Chondrocyte (in vitro differentiated cells): ENCODE measurements around the gene MEAK7. TPM values are rescaled to one million over a fixed set of nuclear protein-coding genes. Genes with fewer than 3 reads are reported as not detected.
A peak's percentile ranks its signal among the peaks of the same experiment; 100 is the strongest.

ENCODE experiments used
- DNase-seq: peaks from one replicate; pipeline ENCODE4 v3.0.0; 2021; ENCODE audit warnings: mixed read lengths, low spot score
- H3K27ac Mint-ChIP-seq: one replicate; pipeline ENCODE4 v1.8.0; 2021; ENCODE audit warnings: mild to moderate bottlenecking, moderate library complexity, mixed read lengths; ENCODE audit not compliant: unreplicated experiment
- H3K27me3 Mint-ChIP-seq: 2 replicates; pipeline ENCODE4 v1.8.0; 2021; ENCODE audit warnings: low read depth, mixed read lengths
- H3K36me3 Mint-ChIP-seq: 2 replicates; pipeline ENCODE4 v1.8.0; 2021; ENCODE audit warnings: low read depth, mixed read lengths
- H3K4me1 Mint-ChIP-seq: 2 replicates; pipeline ENCODE4 v1.8.0; 2021; ENCODE audit warnings: low read depth, mild to moderate bottlenecking, mixed read lengths
- H3K4me3 Mint-ChIP-seq: one replicate; pipeline ENCODE4 v1.8.0; 2021; ENCODE audit warnings: mild to moderate bottlenecking, moderate library complexity, mixed read lengths; ENCODE audit not compliant: unreplicated experiment
- H3K9me3 Mint-ChIP-seq: 2 replicates; pipeline ENCODE4 v1.8.0; 2021; ENCODE audit warnings: low read depth, mixed read lengths
- CTCF ChIP-seq: fragments of 200-600 bp; sonication (generic); IDR thresholded peaks from 2 replicates; pipeline ENCODE4 v1.5.0; 2021; ENCODE audit warnings: antibody characterized with exemption, mild to moderate bottlenecking, moderate library complexity
- total RNA-seq: library from RNA; stranded (reverse); gene quantifications from 3 replicates; pipeline ENCODE4 v1.2.1, GENCODE V29; 2021

The MEAK7 gene
- total RNA-seq, 1 donor from 2014 or later: 26.8 TPM

- Mint-ChIP-seq H3K27ac (no peak overlapping the region), H3K4me3 (no peak overlapping the region), H3K36me3 (peaks cover 13% of the 10 kb centered on the region), H3K4me1 (no peaks in the 10 kb centered on the region), H3K9me3 (no peaks in the 10 kb centered on the region), H3K27me3 (no peaks in the 10 kb centered on the region)
- peak; percentile 81 for DNase-seq
- no peak for TF ChIP-seq CTCF
These were observed 43.9 kb downstream of the MEAK7 start for GRCh38 chr16:84460406-84461028.

GRCh38 chr16:84459941-84460405 is 44.5 kb downstream of the MEAK7 start:
- Mint-ChIP-seq H3K36me3 (peaks cover 12% of the 10 kb centered on the region), H3K9me3 (no peaks in the 10 kb centered on the region), H3K4me3 (no peak overlapping the region), H3K4me1 (no peaks in the 10 kb centered on the region), H3K27ac (no peak overlapping the region), H3K27me3 (no peaks in the 10 kb centered on the region)
- TF ChIP-seq CTCF: no peak
- DNase-seq: peak; percentile 62

- no peak for DNase-seq
- TF ChIP-seq CTCF: no peak
- Mint-ChIP-seq H3K27me3 (no peaks in the 10 kb centered on the region), H3K4me1 (no peaks in the 10 kb centered on the region), H3K27ac (no peak overlapping the region), H3K36me3 (peaks cover 12% of the 10 kb centered on the region), H3K4me3 (no peak overlapping the region), H3K9me3 (no peaks in the 10 kb centered on the region)
These were observed 44.9 kb downstream of the MEAK7 start for GRCh38 chr16:84459533-84459894.

- peak; percentile 72 for DNase-seq
These were observed 45.6 kb downstream of the MEAK7 start for GRCh38 chr16:84458606-84459532.

More at GRCh38 chr16:84458606-84459532, 45.6 kb downstream of the MEAK7 start:
- H3K27me3 Mint-ChIP-seq: no peaks in the 10 kb centered on the region
- H3K9me3 Mint-ChIP-seq: no peaks in the 10 kb centered on the region
- H3K4me1 Mint-ChIP-seq: no peaks in the 10 kb centered on the region
- TF ChIP-seq CTCF: no peak
- H3K27ac Mint-ChIP-seq: no peak overlapping the region
- H3K4me3 Mint-ChIP-seq: no peak overlapping the region
- peaks cover 12% of the 10 kb centered on the region for H3K36me3 Mint-ChIP-seq
